22Rv1 (cell line): ENCODE results near the gene NPAT.
"Not testable (repeated sequence)": the region's sequence is repeated elsewhere in the genome, so short reads cannot be mapped to it uniquely, and the experiment has no call there.

Experiments
- H3K27ac ChIP-seq: fragments of 450-650 bp; 2 replicates; pipeline ENCODE4 v1.5.1; 2017
- CTCF ChIP-seq: fragments of 450-650 bp; IDR thresholded peaks from 2 replicates; pipeline ENCODE4 v1.5.1; 2017; ENCODE audit warnings: mild to moderate bottlenecking
- ZFX ChIP-seq: fragments of 450-650 bp; IDR thresholded peaks from 2 replicates; pipeline ENCODE4 v1.6.1; 2017; ENCODE audit warnings: antibody characterized with exemption, borderline replicate concordance

The NPAT gene

GRCh38 chr11:108196901-108197300 lies 25.5 kb downstream of the NPAT start:
- no peak overlapping the region for H3K27ac ChIP-seq

DNA sequence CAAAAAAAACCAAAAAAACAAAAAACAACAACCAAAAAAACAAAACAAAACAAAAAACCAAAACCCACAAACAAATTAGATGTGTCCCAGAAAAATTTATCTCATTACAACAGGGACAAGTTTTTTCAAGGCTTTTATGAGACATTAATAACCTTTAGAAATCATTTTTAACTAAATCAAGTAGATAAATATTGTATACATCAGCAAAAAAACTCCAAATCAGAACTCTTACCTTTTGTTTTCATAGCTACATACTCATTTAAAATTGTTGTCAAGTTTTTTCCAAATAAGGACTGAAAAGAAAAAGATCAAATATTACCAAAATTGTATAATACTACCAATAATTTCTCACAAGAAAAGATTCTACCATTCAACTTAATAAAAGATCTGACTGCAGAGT lies 28.7 kb downstream of the NPAT start:
- no peak overlapping the region for H3K27ac ChIP-seq
- TF ChIP-seq ZFX (no peak), CTCF (no peak)

More at GRCh38 chr11:108196901-108197300, 25.5 kb downstream of the NPAT start:
- TF ChIP-seq ZFX: no peak
- TF ChIP-seq CTCF: no peak

DNA sequence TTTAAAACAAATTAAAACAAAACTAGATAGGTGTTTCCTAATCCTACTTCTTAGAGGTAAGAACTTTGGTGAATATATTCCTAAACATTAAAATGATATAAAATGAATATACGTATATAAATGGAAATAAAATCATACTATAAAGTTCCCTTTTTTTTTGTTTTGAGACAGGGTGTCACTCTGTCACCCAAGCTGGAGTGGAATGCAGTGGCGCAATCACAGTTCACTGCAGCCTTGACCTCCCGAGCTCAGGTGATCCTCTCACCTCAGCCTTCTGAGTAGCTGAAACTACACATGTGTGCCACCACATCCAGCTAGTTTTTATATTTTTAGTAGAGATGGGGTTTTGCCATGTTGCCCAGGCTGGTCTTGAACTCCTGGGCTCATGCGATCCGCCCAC lies 44.9 kb downstream of the NPAT start:
- no peak overlapping the region for H3K27ac ChIP-seq
- no peak for TF ChIP-seq ZFX
- TF ChIP-seq CTCF: no peak

- TF ChIP-seq CTCF: no peak
- TF ChIP-seq ZFX: no peak
- H3K27ac ChIP-seq: no peak overlapping the region
Observed at GRCh38 chr11:108170184-108170583, 52.3 kb downstream of the NPAT start.

DNA sequence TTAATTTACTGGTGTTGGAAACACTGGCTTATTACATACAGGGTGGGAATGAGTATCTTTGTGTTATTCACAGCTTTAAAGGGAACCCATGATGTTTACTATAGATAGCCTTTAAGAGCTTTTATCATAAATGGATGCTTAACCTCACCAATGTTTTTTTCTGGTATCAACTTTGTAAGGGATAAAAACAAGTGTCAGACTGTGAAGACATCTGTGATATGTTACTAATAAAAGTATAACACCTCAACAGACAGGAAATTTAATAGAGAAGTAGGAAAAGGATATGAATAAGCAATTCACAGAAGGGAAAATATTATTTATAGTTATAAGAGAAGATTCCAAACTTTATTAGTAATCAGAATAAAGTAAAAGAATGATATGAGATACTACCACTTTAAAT lies 54.8 kb downstream of the NPAT start:
- TF ChIP-seq ZFX: no peak
- TF ChIP-seq CTCF: no peak
- no peak overlapping the region for H3K27ac ChIP-seq

- not testable (repeated sequence) for H3K27ac ChIP-seq
Observed at GRCh38 chr11:108162878-108163277, 59.6 kb downstream of the NPAT start.

DNA sequence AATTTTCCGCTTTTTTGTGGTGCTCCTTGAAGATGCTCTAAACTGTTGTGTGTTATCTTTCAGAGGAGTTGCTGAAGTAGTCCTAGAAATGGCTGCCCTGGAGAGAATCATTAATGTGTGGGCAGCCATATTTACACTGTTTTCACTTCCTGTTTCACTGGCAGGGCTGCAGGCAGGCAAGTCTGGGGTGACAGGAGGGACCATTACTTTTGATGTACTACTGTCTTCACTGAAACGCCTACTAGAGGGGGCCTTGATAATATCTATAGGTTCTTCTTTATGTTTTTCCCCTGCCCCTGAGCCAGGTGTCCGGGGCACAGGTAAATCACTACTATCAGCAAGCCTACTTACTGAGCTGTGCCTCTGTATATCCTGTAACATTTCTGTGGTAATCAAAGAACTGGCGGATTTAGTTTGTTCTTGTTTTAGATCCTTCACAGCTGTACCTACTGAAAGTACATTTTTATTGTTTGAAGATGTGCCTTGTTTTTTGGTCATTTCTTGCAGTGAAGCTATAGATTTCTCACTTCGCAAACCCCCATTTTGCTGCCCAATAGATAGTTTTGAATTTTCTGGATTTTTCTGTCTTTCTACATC lies 61.4 kb downstream of the NPAT start:
- TF ChIP-seq ZFX (no peak), CTCF (no peak)
- H3K27ac ChIP-seq: no peak overlapping the region

- TF ChIP-seq CTCF: no peak
- TF ChIP-seq ZFX: no peak
Observed at GRCh38 chr11:108154591-108154990, 67.8 kb downstream of the NPAT start.

More at GRCh38 chr11:108154591-108154990, 67.8 kb downstream of the NPAT start:
- no peak overlapping the region for H3K27ac ChIP-seq
